GM18498 (cell line): Measurements from ENCODE around the gene KIAA0825.

Source experiments
- ATAC-seq: cut with Tn5 transposase; IDR thresholded peaks from one replicate; pipeline ENCODE4 v1.9.1; 2021; ENCODE audit warnings: mild to moderate bottlenecking, moderate library complexity; ENCODE audit not compliant: unreplicated experiment

KIAA0825 gene

GRCh38 chr5:94457788-94458187 lies 160.6 kb downstream of the KIAA0825 start:
- ATAC-seq, result no peak

GRCh38 chr5:94445726-94446125 lies 172.7 kb downstream of the KIAA0825 start:
- ATAC-seq, result no peak

- ATAC-seq, result no peak
Measured at GRCh38 chr5:94442991-94443390, 175.4 kb downstream of the KIAA0825 start.

- ATAC-seq, result no peak
Measured at GRCh38 chr5:94442076-94442475, 176.3 kb downstream of the KIAA0825 start.

GRCh38 chr5:94440015-94440414 lies 178.4 kb downstream of the KIAA0825 start:
- ATAC-seq, result no peak

GRCh38 chr5:94433397-94434163 lies 184.8 kb downstream of the KIAA0825 start:
- no peak for ATAC-seq

- no peak for ATAC-seq
Measured at GRCh38 chr5:94432499-94432898, 185.9 kb downstream of the KIAA0825 start.

GRCh38 chr5:94431696-94432095 lies 186.7 kb downstream of the KIAA0825 start:
- ATAC-seq, result no peak

- no peak for ATAC-seq
Measured at GRCh38 chr5:94429566-94429965, 188.8 kb downstream of the KIAA0825 start.

- no peak for ATAC-seq
Measured at GRCh38 chr5:94425396-94425795, 193.0 kb downstream of the KIAA0825 start.

- ATAC-seq, result no peak
Measured at GRCh38 chr5:94423411-94423810, 195.0 kb downstream of the KIAA0825 start.

GRCh38 chr5:94422812-94423211 lies 195.6 kb downstream of the KIAA0825 start:
- ATAC-seq, result no peak

- ATAC-seq, result no peak
Measured at GRCh38 chr5:94420885-94421284, 197.5 kb downstream of the KIAA0825 start.

GRCh38 chr5:94415798-94416197 lies 202.6 kb downstream of the KIAA0825 start:
- ATAC-seq, result no peak

GRCh38 chr5:94409440-94409839 lies 209.0 kb downstream of the KIAA0825 start:
- ATAC-seq, result no peak

GRCh38 chr5:94407023-94407422 lies 211.4 kb downstream of the KIAA0825 start:
- ATAC-seq, result no peak

- ATAC-seq, result no peak
Measured at GRCh38 chr5:94403483-94403882, 214.9 kb downstream of the KIAA0825 start.

- ATAC-seq, result no peak
Measured at GRCh38 chr5:94402096-94402495, 216.3 kb downstream of the KIAA0825 start.

GRCh38 chr5:94397508-94397907 lies 220.9 kb downstream of the KIAA0825 start:
- ATAC-seq, result no peak

- ATAC-seq, result no peak
Measured at GRCh38 chr5:94396687-94397086, 221.7 kb downstream of the KIAA0825 start.

- ATAC-seq, result no peak
Measured at GRCh38 chr5:94395468-94395867, 222.9 kb downstream of the KIAA0825 start.

GRCh38 chr5:94391996-94392395 lies 226.4 kb downstream of the KIAA0825 start:
- no peak for ATAC-seq

- ATAC-seq, result no peak
Measured at GRCh38 chr5:94389515-94389899, 228.9 kb downstream of the KIAA0825 start.
